CMK (cell line): ENCODE data around the gene ZKSCAN1.
A peak's percentile ranks its signal among the peaks of the same experiment; 100 is the strongest.

Experiments
- DNase-seq: peaks from one replicate; pipeline ENCODE4 v3.0.0-alpha.2; 2010; ENCODE audit warnings: low read depth

Gene ZKSCAN1

GRCh38 chr7:100040575-100040974, 25.2 kb downstream of the ZKSCAN1 start:
- no peak for DNase-seq

- no peak for DNase-seq
Observed at GRCh38 chr7:100044718-100045117, 29.3 kb downstream of the ZKSCAN1 start.

GRCh38 chr7:100048680-100049079, 33.3 kb downstream of the ZKSCAN1 start:
- DNase-seq, result no peak

GRCh38 chr7:100049441-100050291, 34.3 kb downstream of the ZKSCAN1 start, which contains the start of gene ZSCAN21:
Gene ZSCAN21 (plus strand): TSS chr7:100049774. CDS start chr7:100057007, 7,233 bp downstream.
- DNase-seq, result peak; percentile 68

- no peak for DNase-seq
Observed at GRCh38 chr7:100051611-100052010, 36.2 kb downstream of the ZKSCAN1 start.

- peak; percentile 43 for DNase-seq
Observed at GRCh38 chr7:100053215-100053614, 37.8 kb downstream of the ZKSCAN1 start.

GRCh38 chr7:100057006-100057405, 41.6 kb downstream of the ZKSCAN1 start:
- DNase-seq, result no peak

- DNase-seq, result no peak
Observed at GRCh38 chr7:100059251-100059739, 43.9 kb downstream of the ZKSCAN1 start.

GRCh38 chr7:100061518-100062193, 46.3 kb downstream of the ZKSCAN1 start:
- DNase-seq, result peak; percentile 55

- DNase-seq, result no peak
Observed at GRCh38 chr7:100063376-100063775, 48.0 kb downstream of the ZKSCAN1 start.

- DNase-seq, result no peak
Observed at GRCh38 chr7:100064162-100064561, 48.8 kb downstream of the ZKSCAN1 start.

GRCh38 chr7:100065452-100066186, 50.2 kb downstream of the ZKSCAN1 start:
- DNase-seq, result no peak

GRCh38 chr7:100066953-100067352, 51.6 kb downstream of the ZKSCAN1 start:
- no peak for DNase-seq

- DNase-seq, result no peak
Observed at GRCh38 chr7:100069991-100070390, 54.6 kb downstream of the ZKSCAN1 start.

GRCh38 chr7:100071018-100071723, 55.8 kb downstream of the ZKSCAN1 start:
- DNase-seq, result no peak

GRCh38 chr7:100072462-100072861, 57.1 kb downstream of the ZKSCAN1 start:
- DNase-seq, result no peak

- DNase-seq, result no peak
Observed at GRCh38 chr7:100074841-100075240, 59.4 kb downstream of the ZKSCAN1 start.

- DNase-seq, result no peak
Observed at GRCh38 chr7:100075418-100075817, 60.0 kb downstream of the ZKSCAN1 start.

GRCh38 chr7:100077205-100077604, 61.8 kb downstream of the ZKSCAN1 start:
- no peak for DNase-seq

- no peak for DNase-seq
Observed at GRCh38 chr7:100079024-100079560, 63.7 kb downstream of the ZKSCAN1 start.

- DNase-seq, result no peak
Observed at GRCh38 chr7:100080907-100081534, 65.6 kb downstream of the ZKSCAN1 start.
